SK-MEL-5 (cell line): ENCODE measurements around the gene TOPBP1. TPM values are rescaled to one million over a fixed set of nuclear protein-coding genes. Genes with fewer than 3 reads are reported as not detected.
"Not testable (repeated sequence)": the region's sequence is repeated elsewhere in the genome, so short reads cannot be mapped to it uniquely, and the experiment has no call there.

ENCODE experiments used
- DNase-seq: peaks from one replicate; pipeline ENCODE4 v3.0.0-alpha.2; 2016; ENCODE audit warnings: low read depth, low spot score
- in situ Hi-C: cut with HindIII; loops from 2 replicates; pipeline ENCODE4 v1.10.0; 2016; ENCODE audit warnings: low sequenced_read_pairs, high pct_unique_total_duplicates, low pct_unique_long_range_greater_than_20kb
- polyA plus RNA-seq, 2 experiments: library from polyadenylated mRNA; depleted of rRNA; stranded (reverse); fragments of >200 nt; gene quantifications; 2 replicates each; pipeline ENCODE4 v1.2.3, GENCODE V29; 2015
- total RNA-seq: library from RNA; depleted of rRNA; stranded (reverse); fragments of >200 nt; shearing (Covaris generic); gene quantifications from 2 replicates; pipeline ENCODE4 v1.2.3, GENCODE V29; 2014; rRNA removed

The TOPBP1 gene
- total RNA-seq: 66.9 TPM in 2 replicates
- 37.8 and 57.8 TPM in 2 replicates for polyA plus RNA-seq (2015; cell fraction: cytosol; rRNA removed)
- polyA plus RNA-seq (2015; cell fraction: nucleus; rRNA removed): 358 and 420 TPM in 2 replicates

DNA sequence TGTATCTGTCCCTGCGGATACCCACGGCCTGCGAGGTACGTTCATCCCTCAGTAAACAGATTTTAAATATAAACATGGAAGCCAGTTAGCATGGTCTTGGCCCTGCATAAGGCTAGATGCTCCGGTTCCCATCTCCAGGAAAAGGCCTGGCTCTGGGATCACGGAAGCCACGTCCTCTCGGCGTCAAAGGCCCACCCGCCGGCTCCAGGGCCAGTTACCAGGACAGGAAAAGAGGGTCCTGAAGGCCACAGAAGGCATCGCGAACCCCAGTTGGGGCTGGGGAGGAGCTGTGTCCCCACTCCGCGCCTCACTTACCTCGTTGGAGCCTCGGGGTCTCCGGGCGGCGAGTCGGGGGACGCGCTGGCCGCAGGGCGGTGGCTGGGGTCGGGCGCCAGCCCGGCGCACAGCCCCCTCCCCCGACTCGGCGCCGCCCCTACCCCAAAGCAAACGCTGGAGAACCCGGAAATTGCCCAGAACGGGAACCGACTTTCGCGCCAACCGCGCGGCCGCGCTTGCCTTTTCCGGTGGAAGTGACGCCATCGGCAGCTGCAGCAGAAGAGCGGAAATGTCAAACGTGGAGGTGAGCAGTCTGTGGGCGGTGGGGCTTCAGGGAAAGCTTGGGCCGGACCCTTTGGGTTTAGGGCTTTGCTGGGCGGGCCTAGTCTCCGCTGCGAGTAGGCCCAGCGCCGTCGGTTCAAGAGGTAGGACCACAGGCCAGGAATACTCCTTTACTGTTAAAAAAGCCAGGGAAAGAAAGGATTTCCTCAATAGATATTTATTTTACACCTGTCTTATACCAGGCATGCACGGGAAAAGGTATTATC, at the start of gene TOPBP1:
TSS of gene TOPBP1 (minus strand) at position 488 of the 824 bp plus-strand sequence. CDS start 814 bp downstream, outside the sequence.
- peak; percentile 74 for DNase-seq
- in situ Hi-C loops: no loop called here

DNA sequence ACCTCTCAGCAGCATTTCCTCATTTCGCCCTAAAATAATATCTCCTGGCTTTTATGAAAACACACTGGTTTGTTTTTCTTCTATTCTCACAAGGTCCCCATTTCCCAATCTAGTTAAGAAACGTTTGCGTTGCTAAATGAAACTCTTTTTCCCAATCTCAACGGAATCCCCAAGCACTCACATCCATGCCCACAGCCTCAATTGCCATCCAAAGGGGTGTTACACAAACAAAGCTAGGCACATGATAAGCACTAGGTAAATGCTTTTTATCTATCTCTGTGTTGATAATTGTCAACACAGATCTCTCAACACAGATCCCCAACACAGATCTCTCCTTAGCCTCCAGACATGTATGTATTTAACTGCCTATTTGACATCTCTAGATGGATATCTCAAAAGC, 49.3 kb upstream of the TOPBP1 start:
- DNase-seq: no peak
- in situ Hi-C loops: no loop called here

DNA sequence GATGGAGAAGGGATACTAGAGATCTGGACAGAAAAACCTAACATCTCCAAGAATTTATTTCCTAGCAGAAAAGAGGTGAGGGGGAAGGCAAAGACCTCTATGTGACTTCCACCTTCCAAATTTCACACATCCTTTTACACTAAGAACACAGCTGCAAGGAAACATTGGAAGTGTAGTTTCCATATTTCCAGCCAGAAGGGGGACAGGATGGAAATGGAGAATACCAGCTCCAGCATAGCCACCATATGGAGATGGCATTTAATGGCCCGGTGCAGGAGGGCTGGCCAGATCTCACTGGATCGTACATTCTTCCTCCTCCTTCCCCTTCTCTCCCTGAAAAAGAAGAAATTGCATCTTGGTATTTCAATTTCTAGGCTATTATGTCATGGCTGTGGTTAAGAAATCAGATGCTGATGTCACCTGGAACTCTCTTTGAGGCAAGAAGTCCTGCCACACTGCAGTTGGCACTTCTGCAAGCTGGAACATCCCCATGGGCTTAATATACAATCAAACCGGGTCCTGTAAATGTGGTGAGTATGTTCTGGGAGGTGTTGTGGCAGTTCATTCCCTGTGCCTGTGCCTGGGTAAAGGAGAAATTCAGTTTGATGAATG, 47.5 kb upstream of the TOPBP1 start:
- in situ Hi-C loops: no loop called here

DNA sequence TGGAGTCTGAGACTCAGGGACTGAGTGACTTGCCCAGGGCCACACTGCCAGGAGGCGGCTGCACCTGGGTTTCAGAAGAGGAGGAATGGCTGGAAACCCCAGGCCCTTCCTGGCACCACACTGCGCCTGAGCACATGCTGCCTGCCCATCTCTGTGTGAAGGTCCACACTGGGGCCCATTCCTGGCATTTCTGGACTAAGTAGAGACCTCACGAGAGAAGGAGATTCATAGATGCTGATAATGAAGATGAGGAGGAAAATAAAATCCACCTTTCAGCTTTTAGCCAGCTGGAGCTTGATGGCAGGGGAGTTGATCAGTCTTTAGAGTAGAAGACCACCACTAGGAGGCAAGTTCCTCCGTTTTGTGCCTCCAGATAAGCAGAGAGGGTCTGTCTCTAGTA, 44.3 kb upstream of the TOPBP1 start:
- in situ Hi-C loops: no loop called here
- DNase-seq: no peak

More for the DNA sequence above, 47.5 kb upstream of the TOPBP1 start:
- no peak for DNase-seq

DNA sequence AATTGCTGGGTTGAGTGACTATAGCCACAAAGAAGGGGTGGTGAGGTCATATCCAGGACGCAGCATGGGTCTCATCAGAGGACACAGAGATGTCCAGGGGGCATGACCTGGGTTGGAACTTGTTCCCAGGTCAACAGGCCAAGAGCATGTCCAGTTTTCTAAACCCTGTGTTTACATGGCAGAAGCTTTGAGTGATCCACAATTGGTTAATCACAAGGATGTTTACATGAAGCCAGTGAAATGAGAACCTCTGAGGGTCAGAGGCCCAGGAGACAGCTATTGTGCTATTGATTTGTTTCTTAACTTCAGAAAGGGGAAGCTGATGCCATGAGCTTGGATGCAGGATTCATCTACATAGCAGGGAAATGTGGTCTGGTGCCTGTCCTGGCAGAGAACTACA, 42.2 kb upstream of the TOPBP1 start:
- no peak for DNase-seq
- in situ Hi-C loops: no loop called here

DNA sequence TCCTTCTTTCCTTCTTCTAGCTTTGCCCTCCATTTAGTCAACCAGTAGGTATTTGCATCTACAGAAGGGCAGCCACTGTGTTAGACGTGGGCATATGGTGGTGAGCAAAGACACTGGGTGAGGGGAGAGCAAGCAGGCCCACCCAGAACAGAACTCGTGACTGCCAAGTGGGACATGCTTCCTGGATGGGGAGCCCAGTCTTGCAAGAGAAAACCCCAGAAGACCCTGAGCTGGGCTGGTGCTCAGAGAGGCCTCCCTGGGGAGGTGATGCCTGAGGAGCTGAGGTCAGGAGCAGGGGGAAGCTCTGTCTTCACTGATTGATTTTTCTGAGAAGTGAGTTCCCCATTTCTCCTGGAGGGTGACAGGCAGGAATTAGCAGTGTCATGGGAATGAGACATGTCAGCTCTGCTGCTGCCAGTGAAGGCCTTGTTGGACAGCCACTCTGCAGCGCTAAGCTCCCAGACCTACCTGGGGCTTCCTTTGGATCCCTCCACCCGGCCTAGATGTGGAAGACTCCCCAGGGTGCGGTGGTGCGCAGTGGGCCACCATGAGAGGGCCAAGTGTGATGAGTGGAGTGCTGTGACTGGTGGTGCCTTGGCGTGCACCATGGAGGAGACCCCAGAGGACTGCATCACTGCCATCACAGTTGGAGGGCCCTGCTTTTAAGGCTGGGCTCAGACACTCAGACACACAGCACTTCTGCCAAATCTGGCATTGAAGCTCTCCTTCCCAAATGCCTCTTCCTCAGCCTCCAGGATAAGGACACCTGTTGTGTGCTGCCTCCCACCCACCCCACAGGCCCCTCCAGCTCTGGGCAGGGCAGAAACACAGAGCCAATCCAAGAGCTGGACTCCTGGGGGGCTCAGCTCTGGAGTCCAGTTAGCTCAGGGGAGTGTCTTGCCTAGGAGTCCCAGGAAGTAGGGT, 40.0 kb upstream of the TOPBP1 start:
- in situ Hi-C loops: no loop called here
- DNase-seq: no peak

DNA sequence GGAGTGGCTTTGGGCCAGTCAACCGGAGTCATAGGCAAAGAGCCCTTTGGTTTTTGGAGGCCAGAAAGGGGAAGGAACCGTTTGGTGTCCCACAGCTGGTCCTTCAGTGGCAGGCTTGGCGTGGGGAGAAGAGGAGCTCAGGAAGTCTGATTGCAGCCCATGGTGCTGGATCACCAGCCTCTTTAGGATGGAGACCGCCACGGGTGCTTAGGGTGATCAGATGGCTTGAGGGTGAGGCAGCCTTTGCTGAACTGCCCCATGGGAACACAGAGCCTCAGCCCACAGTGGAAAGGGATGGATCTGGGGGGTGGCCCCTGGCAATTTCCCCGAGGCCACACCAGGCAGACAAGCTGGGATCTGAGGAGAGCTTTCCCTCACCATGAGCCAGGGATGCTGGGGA, 38.6 kb upstream of the TOPBP1 start:
- in situ Hi-C loops: no loop called here
- DNase-seq: no peak

DNA sequence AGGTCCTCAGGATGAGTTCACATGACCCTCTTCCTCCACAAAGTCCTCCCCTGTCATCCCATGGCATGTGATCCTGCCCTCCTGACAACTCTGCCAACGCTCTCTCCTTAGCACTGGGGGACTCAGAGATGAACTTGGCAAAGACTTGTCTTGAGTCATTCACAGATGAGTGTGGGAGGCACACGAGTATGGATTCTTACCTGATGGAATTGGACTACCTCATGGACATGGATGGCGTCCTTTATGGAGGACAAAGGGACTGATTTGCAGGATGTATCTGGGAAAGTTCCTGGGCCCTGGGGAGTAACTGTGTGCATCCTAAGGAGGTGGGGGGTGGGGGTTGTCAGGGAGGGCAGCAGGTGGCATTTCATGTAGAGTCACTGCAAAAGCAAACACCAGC, 38.2 kb upstream of the TOPBP1 start:
- in situ Hi-C loops: no loop called here
- no peak for DNase-seq

DNA sequence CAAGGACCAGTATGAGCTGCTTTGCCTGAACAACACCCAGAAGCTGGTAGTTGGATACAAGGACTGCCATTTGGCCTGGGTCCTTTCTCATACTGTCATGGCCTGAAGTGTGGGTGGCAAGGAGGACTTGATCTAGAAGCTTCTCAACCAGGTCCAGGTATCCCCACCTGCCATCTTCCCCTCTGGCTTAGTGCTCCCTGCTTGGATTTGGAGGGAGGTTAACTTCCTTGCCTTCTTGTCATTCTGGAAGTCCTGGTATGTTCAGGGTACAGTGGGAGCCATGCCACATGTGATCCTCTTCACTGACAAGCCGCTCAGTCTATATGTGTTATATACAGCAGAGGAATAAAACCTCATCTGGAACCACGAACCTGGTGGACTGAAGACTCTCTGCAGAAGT, 37.7 kb upstream of the TOPBP1 start:
- no peak for DNase-seq
- in situ Hi-C loops: no loop called here

DNA sequence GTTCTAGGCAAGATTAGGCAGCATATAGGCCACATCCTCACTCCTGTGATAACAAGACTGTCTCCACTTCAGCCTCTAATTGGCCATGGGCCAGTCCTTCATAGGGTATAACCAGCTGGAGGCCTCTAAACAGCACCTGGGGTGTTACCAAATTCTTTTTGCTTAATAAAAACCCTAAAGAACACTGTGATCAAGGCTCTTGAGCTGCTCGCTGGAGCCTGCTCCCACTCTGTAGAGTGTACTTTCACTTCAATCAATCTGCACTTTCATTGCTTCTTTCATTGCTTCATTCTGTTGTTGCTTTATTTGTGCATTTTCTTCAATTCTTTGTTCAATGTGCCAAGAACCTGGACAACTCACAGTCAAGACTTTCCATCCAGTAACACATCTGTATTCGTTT, 36.2 kb upstream of the TOPBP1 start:
- in situ Hi-C loops: no loop called here
- DNase-seq: no peak

DNA sequence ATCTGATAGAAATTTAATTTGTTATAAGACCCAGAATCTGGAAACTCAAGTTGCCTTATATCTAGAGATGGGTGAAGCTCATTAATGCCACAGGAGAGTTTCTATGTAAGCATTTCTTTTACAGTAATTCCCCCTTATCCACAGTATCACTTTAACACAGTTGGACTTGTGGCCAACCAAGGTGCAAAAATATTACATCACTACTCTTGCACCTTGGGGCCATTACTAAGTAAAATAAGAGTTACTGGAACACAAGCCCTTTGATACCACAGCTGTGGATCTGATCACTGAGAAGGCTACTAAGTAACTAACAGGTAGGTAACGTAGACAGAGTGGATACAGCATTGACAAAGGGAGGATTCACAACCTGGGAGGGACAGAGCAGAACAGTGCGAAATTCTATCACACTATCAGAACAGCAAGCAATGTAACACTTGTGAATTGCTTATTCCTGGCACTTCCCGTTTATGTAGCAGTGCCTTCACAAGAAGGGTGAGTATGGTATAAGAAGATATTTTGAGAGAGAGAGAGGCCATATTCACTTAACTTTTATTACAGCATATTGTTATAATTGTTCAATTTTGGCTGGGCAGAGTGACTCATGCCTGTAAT, 33.9 kb upstream of the TOPBP1 start:
- DNase-seq: no peak
- in situ Hi-C loops: no loop called here

DNA sequence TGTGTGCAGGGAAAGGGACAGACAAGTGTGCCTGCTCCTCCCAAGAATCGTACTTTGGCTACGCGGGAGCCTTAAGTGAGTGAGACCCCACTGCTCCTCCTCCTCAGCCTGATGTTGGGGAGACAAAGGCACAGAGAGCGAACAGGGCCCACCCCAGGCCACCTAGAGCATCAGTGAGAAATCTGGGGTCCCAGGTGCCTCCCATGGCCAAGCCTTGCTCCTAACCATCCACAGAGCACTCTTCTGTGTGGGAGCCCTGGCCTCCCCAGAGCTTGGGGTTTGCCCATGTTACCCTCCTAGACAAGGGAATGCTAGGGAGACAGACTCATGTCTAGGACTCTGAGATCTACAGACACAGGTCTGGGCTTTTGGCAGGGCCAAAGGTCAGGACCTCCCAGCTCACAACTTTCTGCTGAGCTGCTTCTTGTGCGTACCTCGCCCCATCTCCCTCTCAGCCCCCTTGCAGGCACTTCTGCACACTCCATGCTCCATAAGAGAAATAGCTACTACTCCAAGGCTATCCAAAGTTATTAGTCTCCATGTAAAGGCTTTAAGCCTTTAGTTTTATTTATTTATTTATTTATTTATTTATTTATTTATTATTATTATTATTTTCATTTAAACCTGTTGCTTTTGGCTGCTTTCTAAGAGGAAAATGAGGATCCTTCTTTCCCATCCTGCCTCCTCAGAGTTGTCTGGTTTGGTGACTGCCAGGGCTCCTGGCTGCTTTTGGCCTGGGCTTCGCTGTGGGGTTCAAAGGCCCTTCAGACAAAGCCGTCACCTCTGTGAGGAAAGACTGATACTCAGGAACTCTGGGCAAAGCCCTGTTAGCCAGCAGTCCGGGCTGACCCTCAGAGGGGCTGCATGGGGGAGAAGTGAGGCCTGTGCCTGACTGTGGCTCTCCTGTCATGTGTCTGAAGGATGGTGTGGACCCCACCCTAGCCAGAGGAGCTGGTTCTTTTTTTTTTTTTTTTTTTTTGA, 32.8 kb upstream of the TOPBP1 start:
- no peak for DNase-seq
- in situ Hi-C loops: no loop called here

DNA sequence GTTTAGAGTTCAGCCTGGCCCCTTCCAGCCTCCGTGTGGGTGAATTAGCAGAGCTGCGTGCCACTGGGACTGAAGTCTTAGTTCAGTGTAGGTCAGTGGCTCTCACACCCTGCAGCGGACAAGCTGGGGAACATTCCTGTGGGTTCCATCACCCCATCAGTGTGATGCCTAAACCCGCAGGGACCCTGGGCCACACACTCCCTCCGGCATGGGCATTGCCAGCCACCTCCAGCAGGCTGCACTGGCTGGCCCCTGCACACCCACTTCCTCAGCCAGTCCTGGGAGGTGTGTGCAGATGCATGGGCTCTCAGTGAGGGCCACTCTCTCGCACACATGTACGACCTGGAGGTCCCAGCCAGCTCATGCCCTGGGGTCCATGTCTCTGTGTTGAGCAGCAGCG, 32.1 kb upstream of the TOPBP1 start:
- DNase-seq: no peak
- in situ Hi-C loops: no loop called here

DNA sequence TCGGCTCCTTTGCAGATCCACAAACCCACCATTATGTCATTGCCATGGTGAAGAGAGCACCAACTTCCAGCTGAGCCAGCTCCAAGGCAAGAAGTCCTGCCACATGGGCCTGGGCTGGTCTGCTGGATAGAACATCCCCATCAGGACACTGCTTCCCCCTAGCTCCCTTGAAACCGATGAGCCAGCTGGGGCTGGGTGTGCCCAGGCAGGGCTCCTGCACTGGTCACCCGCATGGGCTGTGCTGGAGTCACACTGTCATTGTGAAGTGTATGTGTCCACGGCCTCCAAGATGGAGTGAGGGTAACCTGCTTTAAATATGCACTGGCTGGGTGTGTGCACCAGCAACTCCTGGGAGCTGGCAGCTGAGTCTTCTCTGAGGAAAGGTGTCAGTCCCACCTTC, 31.0 kb upstream of the TOPBP1 start:
- in situ Hi-C loops: no loop called here
- no peak for DNase-seq

DNA sequence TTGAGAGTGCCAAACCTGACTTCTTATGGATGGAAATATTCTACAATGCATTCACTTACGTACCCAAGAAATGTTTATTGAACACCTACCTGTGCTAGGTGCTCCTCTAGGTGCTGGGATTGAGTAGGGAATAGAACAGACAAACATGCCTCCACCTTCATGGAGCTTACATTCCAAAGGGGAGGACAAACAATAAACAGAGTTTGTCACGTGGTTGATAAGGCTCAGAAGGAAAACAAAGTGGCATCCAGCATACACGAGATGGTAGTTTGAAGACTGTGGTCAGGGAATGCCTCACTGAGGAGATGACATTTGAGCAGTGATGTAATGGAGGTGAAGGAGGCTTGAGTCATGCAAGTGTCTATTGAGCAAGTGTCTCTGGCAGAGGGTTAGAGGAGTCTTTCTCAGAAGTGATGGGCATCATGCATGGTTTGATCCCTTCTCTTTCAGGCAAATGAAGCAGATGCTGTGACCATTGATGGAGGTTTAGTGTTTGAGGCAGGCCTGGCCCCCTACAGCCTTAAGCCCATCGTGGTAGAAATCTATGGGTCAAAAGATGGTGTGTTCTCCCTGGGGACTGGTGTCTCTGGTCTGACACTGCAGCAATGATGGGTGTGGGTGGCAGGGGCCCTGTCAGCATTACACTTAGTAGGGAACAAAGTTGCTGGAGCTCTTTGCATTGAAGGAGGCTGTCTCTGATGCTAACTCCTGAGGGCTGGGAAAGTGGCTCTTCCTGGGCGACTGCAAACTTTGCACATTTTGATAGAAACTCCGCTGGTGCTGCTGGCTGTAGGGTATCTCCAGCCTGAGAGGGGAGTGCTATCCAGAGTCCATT, 29.7 kb upstream of the TOPBP1 start:
- in situ Hi-C loops: no loop called here
- peak; percentile 17 for DNase-seq

DNA sequence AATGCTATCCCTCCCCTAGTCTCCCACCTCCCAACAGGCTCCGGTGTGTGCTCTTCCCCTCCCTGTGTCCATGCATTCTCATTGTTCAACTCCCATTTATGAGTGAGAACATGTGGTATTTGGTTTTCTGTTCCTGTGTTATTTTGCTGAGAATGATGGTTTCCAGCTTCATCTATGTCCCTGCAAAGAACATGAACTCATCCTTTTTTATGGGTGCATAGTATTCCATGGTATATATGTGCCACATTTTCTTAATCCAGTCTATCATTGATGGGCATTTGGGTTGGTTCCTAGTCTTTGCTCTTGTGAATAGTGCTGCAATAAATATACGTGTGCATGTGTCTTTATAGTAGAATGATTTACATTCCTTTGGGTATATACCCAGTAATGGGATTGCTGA, 16.3 kb upstream of the TOPBP1 start:
- in situ Hi-C loops, DNase-seq: not testable (repeated sequence)
